ENCODE measurements around the gene PXMP2.

PXMP2 gene

GRCh38 chr12:132687211-132688164 is at the start of gene PXMP2, which contains the start of gene POLE:
Gene PXMP2 (plus strand): TSS chr12:132687587. CDS start chr12:132687671, 84 bp downstream.
Gene POLE (minus strand): TSS chr12:132687342. CDS start chr12:132687315, 27 bp downstream.
- no peaks in the 10 kb centered on the region for H3K36me3 ChIP-seq (ENCODE audit: control insufficient read depth in 1 of 2, insufficient read depth in 2 of 2, low read length in 2 of 2)
- peaks cover 0 to 9% of the 10 kb centered on the region in 2 donors for H3K4me1 ChIP-seq (ENCODE audit: control insufficient read depth in 1 of 2, insufficient read depth in 2 of 2, low read length in 2 of 2)
- H3K9me3 ChIP-seq (ENCODE audit: control insufficient read depth in 1 of 2, low read length in 2 of 2): no peaks in the 10 kb centered on the region
- H3K4me3 ChIP-seq (ENCODE audit: low read depth in 1 of 2, low read length in 2 of 2): peak within 1 kb of the TSS in 1 of 2 donors; percentile 70
- no peaks in the 10 kb centered on the region for H3K27me3 ChIP-seq (ENCODE audit: low read depth, low read length)
- H3K27ac ChIP-seq (ENCODE audit: low read length): no peak within 1 kb of the TSS

- Histone ChIP-seq H3K4me3 (ENCODE audit: low read depth in 1 of 2, low read length in 2 of 2) (no peak overlapping the region), H3K9me3 (ENCODE audit: control insufficient read depth in 1 of 2, low read length in 2 of 2) (no peaks in the 10 kb centered on the region), H3K36me3 (ENCODE audit: control insufficient read depth in 1 of 2, insufficient read depth in 2 of 2, low read length in 2 of 2) (peaks cover 42 to 71% of the 10 kb centered on the region in 2 donors), H3K4me1 (ENCODE audit: control insufficient read depth in 1 of 2, insufficient read depth in 2 of 2, low read length in 2 of 2) (no peaks in the 10 kb centered on the region), H3K27me3 (ENCODE audit: low read depth, low read length) (no peaks in the 10 kb centered on the region), H3K27ac (ENCODE audit: low read length) (no peak overlapping the region)
These were observed 49.6 kb upstream of the PXMP2 start for GRCh38 chr12:132637811-132638210.

DNA sequence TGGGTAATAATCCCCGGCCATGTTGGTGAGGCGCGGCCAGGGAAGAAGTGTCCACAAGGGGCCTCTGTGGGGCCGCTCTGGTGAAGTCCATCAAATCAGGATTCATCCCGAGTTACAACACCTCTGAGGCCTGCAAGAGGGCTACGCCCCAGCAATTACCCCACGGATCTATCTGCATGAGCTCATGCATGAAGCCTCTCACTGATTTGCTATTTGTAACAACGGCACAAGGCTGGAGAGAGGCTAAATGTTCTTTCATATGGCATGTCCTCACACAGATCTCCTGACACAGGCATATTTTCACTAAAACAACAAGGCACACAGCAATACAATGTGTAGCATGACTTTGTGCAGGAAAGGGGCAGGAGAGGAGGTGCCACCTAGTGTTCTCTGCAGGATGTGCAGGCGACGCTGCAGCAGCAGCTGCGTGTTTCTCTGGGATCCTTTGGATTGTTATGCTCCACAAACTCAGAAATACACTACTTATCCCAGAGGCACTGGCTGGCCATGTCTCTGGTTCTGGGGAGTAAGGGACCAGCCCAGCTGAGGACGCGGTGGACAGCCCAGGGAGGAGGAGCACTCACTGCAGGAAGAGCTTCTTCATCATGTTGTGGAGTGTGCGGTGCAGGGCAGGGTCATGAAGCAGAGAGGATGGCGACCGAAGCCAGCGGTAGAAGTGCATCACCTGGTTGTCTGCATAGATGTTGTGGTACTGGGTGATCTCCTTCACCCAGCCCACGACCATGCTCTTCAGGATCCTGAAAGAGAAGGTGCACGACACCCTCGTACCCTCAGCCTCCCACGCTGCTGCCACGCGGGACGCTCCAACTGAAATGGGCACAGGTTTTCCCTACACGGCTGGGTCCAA is 48.6 kb upstream of the PXMP2 start:
- Histone ChIP-seq H3K36me3 (ENCODE audit: control insufficient read depth in 1 of 2, insufficient read depth in 2 of 2, low read length in 2 of 2) (peaks cover 42 to 73% of the 10 kb centered on the region in 2 donors), H3K9me3 (ENCODE audit: control insufficient read depth in 1 of 2, low read length in 2 of 2) (no peaks in the 10 kb centered on the region), H3K4me1 (ENCODE audit: control insufficient read depth in 1 of 2, insufficient read depth in 2 of 2, low read length in 2 of 2) (no peaks in the 10 kb centered on the region), H3K27ac (ENCODE audit: low read length) (no peak overlapping the region), H3K4me3 (ENCODE audit: low read depth in 1 of 2, low read length in 2 of 2) (no peak overlapping the region), H3K27me3 (ENCODE audit: low read depth, low read length) (no peaks in the 10 kb centered on the region)

- no peaks in the 10 kb centered on the region for H3K9me3 ChIP-seq (ENCODE audit: control insufficient read depth in 1 of 2, low read length in 2 of 2)
- H3K27ac ChIP-seq (ENCODE audit: low read length): no peak overlapping the region
- H3K36me3 ChIP-seq (ENCODE audit: control insufficient read depth in 1 of 2, insufficient read depth in 2 of 2, low read length in 2 of 2): peaks cover 42 to 64% of the 10 kb centered on the region in 2 donors
- H3K4me1 ChIP-seq (ENCODE audit: control insufficient read depth in 1 of 2, insufficient read depth in 2 of 2, low read length in 2 of 2): no peaks in the 10 kb centered on the region
- no peak overlapping the region for H3K4me3 ChIP-seq (ENCODE audit: low read depth in 1 of 2, low read length in 2 of 2)
- no peaks in the 10 kb centered on the region for H3K27me3 ChIP-seq (ENCODE audit: low read depth, low read length)
These were observed 47.3 kb upstream of the PXMP2 start for GRCh38 chr12:132639956-132640520.

- Histone ChIP-seq H3K4me3 (ENCODE audit: low read depth in 1 of 2, low read length in 2 of 2) (no peak overlapping the region), H3K27ac (ENCODE audit: low read length) (no peak overlapping the region), H3K36me3 (ENCODE audit: control insufficient read depth in 1 of 2, insufficient read depth in 2 of 2, low read length in 2 of 2) (peaks cover 37 to 60% of the 10 kb centered on the region in 2 donors), H3K4me1 (ENCODE audit: control insufficient read depth in 1 of 2, insufficient read depth in 2 of 2, low read length in 2 of 2) (no peaks in the 10 kb centered on the region), H3K27me3 (ENCODE audit: low read depth, low read length) (no peaks in the 10 kb centered on the region), H3K9me3 (ENCODE audit: control insufficient read depth in 1 of 2, low read length in 2 of 2) (no peaks in the 10 kb centered on the region)
These were observed 46.5 kb upstream of the PXMP2 start for GRCh38 chr12:132640936-132641335.

- Histone ChIP-seq H3K4me3 (ENCODE audit: low read depth in 1 of 2, low read length in 2 of 2) (no peak overlapping the region), H3K36me3 (ENCODE audit: control insufficient read depth in 1 of 2, insufficient read depth in 2 of 2, low read length in 2 of 2) (peaks cover 39 to 54% of the 10 kb centered on the region in 2 donors), H3K27me3 (ENCODE audit: low read depth, low read length) (no peaks in the 10 kb centered on the region), H3K4me1 (ENCODE audit: control insufficient read depth in 1 of 2, insufficient read depth in 2 of 2, low read length in 2 of 2) (no peaks in the 10 kb centered on the region), H3K9me3 (ENCODE audit: control insufficient read depth in 1 of 2, low read length in 2 of 2) (no peaks in the 10 kb centered on the region), H3K27ac (ENCODE audit: low read length) (no peak overlapping the region)
These were observed 45.4 kb upstream of the PXMP2 start for GRCh38 chr12:132641811-132642650.

GRCh38 chr12:132642846-132643835 is 44.2 kb upstream of the PXMP2 start:
- Histone ChIP-seq H3K27ac (ENCODE audit: low read length) (no peak overlapping the region), H3K4me3 (ENCODE audit: low read depth in 1 of 2, low read length in 2 of 2) (no peak overlapping the region), H3K27me3 (ENCODE audit: low read depth, low read length) (no peaks in the 10 kb centered on the region), H3K9me3 (ENCODE audit: control insufficient read depth in 1 of 2, low read length in 2 of 2) (no peaks in the 10 kb centered on the region), H3K4me1 (ENCODE audit: control insufficient read depth in 1 of 2, insufficient read depth in 2 of 2, low read length in 2 of 2) (no peaks in the 10 kb centered on the region), H3K36me3 (ENCODE audit: control insufficient read depth in 1 of 2, insufficient read depth in 2 of 2, low read length in 2 of 2) (peaks cover 39 to 50% of the 10 kb centered on the region in 2 donors)

DNA sequence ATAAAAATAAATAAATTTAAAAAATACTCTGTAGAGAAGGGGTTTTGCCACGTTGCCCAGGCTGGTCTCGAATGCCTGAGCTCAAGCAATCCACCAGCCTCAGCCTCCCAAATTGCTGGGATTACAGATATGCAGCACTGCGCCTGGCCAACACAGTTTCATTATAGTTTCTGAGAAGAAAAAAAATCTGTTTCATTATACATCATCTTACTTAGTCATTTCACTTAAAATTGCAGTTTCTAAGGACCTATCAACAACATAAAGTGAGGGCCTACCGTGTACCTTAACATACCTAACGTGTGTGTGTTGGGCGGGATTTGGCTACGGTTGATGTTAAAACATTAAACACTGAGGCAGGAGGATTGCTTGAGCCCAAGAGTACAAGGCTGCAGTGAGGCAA is 40.5 kb upstream of the PXMP2 start:
- Histone ChIP-seq H3K9me3 (ENCODE audit: control insufficient read depth in 1 of 2, low read length in 2 of 2) (no peaks in the 10 kb centered on the region), H3K27ac (ENCODE audit: low read length) (no peak overlapping the region), H3K27me3 (ENCODE audit: low read depth, low read length) (no peaks in the 10 kb centered on the region), H3K4me3 (ENCODE audit: low read depth in 1 of 2, low read length in 2 of 2) (no peak overlapping the region), H3K36me3 (ENCODE audit: control insufficient read depth in 1 of 2, insufficient read depth in 2 of 2, low read length in 2 of 2) (peaks cover 35 to 47% of the 10 kb centered on the region in 2 donors), H3K4me1 (ENCODE audit: control insufficient read depth in 1 of 2, insufficient read depth in 2 of 2, low read length in 2 of 2) (no peaks in the 10 kb centered on the region)

DNA sequence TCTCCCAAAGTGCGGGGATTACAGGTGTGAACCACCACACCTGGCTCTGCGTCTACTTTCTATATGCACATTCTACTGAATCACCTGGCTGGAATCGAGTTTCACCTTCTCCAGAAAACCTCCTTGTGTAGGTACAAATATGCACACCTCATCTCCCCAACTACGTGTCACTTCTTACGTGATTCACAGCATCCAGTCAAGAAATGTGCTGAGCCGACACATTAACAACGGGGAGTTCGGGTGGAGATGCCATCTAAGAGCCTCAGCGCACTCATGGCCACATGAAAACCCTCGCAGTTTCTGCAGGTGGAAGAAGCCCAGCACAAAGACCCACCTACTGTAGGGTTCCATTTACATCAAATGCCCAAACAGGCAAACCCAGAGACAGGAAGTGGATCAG is 39.5 kb upstream of the PXMP2 start:
- Histone ChIP-seq H3K27ac (ENCODE audit: low read length) (no peak overlapping the region), H3K4me3 (ENCODE audit: low read depth in 1 of 2, low read length in 2 of 2) (no peak overlapping the region), H3K36me3 (ENCODE audit: control insufficient read depth in 1 of 2, insufficient read depth in 2 of 2, low read length in 2 of 2) (peaks cover 27 to 44% of the 10 kb centered on the region in 2 donors), H3K4me1 (ENCODE audit: control insufficient read depth in 1 of 2, insufficient read depth in 2 of 2, low read length in 2 of 2) (no peaks in the 10 kb centered on the region), H3K27me3 (ENCODE audit: low read depth, low read length) (no peaks in the 10 kb centered on the region), H3K9me3 (ENCODE audit: control insufficient read depth in 1 of 2, low read length in 2 of 2) (no peaks in the 10 kb centered on the region)

Measured in muscle layer of duodenum (tissue), 2 donors.